ENCODE data around the gene FBXL13.

DNA sequence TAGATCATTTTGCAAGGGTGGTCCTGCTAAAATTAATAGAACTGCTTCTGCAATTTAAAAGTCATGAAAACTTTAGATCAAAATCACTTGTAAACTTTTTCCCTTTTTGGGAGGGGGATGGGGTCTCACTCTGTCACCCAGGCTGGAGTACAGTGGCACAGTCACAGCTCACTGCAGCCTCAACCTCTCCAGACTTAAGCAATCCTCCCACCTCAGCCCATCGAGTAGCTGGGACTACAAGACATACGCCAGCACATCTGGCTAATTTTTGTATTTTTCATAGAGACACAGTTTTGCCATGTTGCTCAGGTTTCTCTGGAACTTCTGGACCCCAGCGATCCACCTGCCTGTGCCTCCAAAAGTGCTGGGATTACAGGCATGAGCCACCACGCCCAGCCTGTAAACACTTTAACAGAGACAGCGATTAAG is 82.1 kb downstream of the FBXL13 start:
- TF ChIP-seq, protein P1, sequence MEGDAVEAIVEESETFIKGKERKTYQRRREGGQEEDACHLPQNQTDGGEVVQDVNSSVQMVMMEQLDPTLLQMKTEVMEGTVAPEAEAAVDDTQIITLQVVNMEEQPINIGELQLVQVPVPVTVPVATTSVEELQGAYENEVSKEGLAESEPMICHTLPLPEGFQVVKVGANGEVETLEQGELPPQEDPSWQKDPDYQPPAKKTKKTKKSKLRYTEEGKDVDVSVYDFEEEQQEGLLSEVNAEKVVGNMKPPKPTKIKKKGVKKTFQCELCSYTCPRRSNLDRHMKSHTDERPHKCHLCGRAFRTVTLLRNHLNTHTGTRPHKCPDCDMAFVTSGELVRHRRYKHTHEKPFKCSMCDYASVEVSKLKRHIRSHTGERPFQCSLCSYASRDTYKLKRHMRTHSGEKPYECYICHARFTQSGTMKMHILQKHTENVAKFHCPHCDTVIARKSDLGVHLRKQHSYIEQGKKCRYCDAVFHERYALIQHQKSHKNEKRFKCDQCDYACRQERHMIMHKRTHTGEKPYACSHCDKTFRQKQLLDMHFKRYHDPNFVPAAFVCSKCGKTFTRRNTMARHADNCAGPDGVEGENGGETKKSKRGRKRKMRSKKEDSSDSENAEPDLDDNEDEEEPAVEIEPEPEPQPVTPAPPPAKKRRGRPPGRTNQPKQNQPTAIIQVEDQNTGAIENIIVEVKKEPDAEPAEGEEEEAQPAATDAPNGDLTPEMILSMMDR (IDR thresholded peaks at IDR 0.05; ENCODE audit: control extremely low read depth in 1 of 3, insufficient read depth in 1 of 3, low read depth in 1 of 3, low read length in 3 of 3) = no peak
- TF ChIP-seq EZH2 (IDR thresholded peaks at IDR 0.05; ENCODE audit: low read depth, low read length, severe bottlenecking) (no peak), TAF1 (IDR thresholded peaks at IDR 0.05; ENCODE audit: low read depth, low read length) (no peak), RAD21 (IDR thresholded peaks at IDR 0.05 in 1 of 2, conservative IDR thresholded peaks at IDR 0.05 in 1 of 2; ENCODE audit: low read depth in 2 of 2, low read length in 2 of 2) (no peak), EP300 (IDR thresholded peaks at IDR 0.05; ENCODE audit: borderline replicate concordance in 1 of 2, low read depth in 2 of 2, low read length in 2 of 2) (no peak)
- TF ChIP-seq, protein P2, sequence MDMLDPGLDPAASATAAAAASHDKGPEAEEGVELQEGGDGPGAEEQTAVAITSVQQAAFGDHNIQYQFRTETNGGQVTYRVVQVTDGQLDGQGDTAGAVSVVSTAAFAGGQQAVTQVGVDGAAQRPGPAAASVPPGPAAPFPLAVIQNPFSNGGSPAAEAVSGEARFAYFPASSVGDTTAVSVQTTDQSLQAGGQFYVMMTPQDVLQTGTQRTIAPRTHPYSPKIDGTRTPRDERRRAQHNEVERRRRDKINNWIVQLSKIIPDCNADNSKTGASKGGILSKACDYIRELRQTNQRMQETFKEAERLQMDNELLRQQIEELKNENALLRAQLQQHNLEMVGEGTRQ (IDR thresholded peaks at IDR 0.05; ENCODE audit: low read length) = no peak
- TF ChIP-seq, protein P3, sequence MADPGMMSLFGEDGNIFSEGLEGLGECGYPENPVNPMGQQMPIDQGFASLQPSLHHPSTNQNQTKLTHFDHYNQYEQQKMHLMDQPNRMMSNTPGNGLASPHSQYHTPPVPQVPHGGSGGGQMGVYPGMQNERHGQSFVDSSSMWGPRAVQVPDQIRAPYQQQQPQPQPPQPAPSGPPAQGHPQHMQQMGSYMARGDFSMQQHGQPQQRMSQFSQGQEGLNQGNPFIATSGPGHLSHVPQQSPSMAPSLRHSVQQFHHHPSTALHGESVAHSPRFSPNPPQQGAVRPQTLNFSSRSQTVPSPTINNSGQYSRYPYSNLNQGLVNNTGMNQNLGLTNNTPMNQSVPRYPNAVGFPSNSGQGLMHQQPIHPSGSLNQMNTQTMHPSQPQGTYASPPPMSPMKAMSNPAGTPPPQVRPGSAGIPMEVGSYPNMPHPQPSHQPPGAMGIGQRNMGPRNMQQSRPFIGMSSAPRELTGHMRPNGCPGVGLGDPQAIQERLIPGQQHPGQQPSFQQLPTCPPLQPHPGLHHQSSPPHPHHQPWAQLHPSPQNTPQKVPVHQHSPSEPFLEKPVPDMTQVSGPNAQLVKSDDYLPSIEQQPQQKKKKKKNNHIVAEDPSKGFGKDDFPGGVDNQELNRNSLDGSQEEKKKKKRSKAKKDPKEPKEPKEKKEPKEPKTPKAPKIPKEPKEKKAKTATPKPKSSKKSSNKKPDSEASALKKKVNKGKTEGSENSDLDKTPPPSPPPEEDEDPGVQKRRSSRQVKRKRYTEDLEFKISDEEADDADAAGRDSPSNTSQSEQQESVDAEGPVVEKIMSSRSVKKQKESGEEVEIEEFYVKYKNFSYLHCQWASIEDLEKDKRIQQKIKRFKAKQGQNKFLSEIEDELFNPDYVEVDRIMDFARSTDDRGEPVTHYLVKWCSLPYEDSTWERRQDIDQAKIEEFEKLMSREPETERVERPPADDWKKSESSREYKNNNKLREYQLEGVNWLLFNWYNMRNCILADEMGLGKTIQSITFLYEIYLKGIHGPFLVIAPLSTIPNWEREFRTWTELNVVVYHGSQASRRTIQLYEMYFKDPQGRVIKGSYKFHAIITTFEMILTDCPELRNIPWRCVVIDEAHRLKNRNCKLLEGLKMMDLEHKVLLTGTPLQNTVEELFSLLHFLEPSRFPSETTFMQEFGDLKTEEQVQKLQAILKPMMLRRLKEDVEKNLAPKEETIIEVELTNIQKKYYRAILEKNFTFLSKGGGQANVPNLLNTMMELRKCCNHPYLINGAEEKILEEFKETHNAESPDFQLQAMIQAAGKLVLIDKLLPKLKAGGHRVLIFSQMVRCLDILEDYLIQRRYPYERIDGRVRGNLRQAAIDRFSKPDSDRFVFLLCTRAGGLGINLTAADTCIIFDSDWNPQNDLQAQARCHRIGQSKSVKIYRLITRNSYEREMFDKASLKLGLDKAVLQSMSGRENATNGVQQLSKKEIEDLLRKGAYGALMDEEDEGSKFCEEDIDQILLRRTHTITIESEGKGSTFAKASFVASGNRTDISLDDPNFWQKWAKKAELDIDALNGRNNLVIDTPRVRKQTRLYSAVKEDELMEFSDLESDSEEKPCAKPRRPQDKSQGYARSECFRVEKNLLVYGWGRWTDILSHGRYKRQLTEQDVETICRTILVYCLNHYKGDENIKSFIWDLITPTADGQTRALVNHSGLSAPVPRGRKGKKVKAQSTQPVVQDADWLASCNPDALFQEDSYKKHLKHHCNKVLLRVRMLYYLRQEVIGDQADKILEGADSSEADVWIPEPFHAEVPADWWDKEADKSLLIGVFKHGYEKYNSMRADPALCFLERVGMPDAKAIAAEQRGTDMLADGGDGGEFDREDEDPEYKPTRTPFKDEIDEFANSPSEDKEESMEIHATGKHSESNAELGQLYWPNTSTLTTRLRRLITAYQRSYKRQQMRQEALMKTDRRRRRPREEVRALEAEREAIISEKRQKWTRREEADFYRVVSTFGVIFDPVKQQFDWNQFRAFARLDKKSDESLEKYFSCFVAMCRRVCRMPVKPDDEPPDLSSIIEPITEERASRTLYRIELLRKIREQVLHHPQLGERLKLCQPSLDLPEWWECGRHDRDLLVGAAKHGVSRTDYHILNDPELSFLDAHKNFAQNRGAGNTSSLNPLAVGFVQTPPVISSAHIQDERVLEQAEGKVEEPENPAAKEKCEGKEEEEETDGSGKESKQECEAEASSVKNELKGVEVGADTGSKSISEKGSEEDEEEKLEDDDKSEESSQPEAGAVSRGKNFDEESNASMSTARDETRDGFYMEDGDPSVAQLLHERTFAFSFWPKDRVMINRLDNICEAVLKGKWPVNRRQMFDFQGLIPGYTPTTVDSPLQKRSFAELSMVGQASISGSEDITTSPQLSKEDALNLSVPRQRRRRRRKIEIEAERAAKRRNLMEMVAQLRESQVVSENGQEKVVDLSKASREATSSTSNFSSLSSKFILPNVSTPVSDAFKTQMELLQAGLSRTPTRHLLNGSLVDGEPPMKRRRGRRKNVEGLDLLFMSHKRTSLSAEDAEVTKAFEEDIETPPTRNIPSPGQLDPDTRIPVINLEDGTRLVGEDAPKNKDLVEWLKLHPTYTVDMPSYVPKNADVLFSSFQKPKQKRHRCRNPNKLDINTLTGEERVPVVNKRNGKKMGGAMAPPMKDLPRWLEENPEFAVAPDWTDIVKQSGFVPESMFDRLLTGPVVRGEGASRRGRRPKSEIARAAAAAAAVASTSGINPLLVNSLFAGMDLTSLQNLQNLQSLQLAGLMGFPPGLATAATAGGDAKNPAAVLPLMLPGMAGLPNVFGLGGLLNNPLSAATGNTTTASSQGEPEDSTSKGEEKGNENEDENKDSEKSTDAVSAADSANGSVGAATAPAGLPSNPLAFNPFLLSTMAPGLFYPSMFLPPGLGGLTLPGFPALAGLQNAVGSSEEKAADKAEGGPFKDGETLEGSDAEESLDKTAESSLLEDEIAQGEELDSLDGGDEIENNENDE (IDR thresholded peaks at IDR 0.05; ENCODE audit: insufficient replicate concordance, low read length) = no peak
- TF ChIP-seq, protein P4, sequence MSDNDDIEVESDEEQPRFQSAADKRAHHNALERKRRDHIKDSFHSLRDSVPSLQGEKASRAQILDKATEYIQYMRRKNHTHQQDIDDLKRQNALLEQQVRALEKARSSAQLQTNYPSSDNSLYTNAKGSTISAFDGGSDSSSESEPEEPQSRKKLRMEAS (IDR thresholded peaks at IDR 0.05) = no peak

Data from H1 (cell line).